Measurements from ENCODE around the gene KLHL3. TPM values are rescaled to one million over a fixed set of nuclear protein-coding genes. Genes with fewer than 3 reads are reported as not detected.
A peak's percentile ranks its signal among the peaks of the same experiment; 100 is the strongest.

Gene KLHL3
- polyA plus RNA-seq, 1 of the 3 experiments (the other 2 are of a cell fraction) = 3.8 TPM

DNA sequence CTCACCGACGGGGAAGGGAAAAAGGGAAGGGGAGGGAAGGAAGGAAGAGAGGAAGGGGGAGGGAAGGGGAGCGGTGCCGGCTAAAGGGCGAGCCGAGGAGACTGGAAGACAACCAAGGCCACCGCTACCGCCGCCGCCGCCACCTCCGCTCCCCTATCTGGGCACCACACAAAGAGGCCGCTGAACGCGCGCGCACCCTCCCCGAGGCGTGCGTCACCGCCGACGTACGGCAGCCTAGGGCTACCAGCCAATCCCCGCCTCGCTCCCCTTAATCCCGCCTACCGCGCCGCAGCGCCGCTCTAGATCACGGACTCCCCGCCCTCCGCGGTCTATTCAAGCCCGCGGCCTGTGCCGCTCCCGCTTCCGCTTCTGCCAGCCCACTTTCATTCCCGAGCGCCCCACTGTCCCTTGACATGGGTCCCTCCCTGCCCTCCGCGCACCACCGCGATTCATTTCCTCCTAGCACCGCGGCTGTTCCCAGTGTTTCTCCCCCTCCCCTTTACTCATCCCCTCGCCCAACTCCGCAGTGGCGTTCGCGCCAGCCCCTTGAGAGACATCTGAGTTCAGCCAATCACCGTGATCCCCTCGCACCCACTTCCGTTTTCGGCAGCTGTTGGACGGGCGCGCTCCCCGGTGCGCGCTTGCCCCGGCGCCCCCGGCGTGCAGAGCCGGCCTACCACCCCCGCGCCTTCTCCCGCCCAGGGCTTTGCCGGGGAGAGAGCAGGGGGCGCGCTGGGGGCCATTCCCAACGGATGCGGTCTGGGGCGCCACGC lies 18.5 kb upstream of the KLHL3 start, which contains the start of gene HNRNPA0 (continued):
- TF ChIP-seq REST (IDR thresholded peaks at IDR 0.05; ENCODE audit: low read depth, low read length) (peak; percentile 74), FOXM1 (IDR thresholded peaks at IDR 0.05; ENCODE audit: low read depth) (no peak), CTCF (IDR thresholded peaks at IDR 0.05) (no peak), NFIC (IDR thresholded peaks at IDR 0.05; ENCODE audit: borderline replicate concordance) (peak; percentile 17)
- TF ChIP-seq, protein P1, sequence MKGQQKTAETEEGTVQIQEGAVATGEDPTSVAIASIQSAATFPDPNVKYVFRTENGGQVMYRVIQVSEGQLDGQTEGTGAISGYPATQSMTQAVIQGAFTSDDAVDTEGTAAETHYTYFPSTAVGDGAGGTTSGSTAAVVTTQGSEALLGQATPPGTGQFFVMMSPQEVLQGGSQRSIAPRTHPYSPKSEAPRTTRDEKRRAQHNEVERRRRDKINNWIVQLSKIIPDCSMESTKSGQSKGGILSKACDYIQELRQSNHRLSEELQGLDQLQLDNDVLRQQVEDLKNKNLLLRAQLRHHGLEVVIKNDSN (IDR thresholded peaks at IDR 0.05; ENCODE audit: borderline replicate concordance, low read depth) = no peak

DNA sequence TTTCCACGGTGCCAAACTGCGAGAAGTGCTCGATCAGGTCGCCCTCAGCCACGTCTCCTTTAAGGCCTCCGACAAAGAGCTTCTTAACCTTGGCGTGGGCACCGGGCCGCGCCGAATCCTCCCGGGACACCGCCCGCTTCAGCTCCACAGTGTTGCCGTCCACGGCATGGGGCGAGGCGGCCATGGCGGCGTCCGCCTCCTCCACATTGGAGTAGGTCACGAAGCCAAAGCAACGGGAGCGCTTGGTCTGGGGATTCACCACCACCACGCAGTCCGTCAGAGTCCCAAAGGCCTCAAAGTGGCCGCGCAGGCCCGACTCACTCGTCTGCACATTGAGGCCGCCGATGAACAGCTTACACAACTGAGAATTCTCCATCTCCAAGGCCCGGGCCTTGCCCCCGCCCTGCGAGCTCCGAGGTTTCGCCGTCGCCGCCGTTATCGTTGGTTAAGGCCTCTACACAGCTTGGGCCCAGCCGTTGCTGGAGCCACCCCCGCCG lies 17.9 kb upstream of the KLHL3 start:
- H3K4me1 ChIP-seq (ENCODE audit: control insufficient read depth in 1 of 2, insufficient read depth in 2 of 2, low read depth in 1 of 2, low read length in 1 of 2) = peaks cover 0 to 6% of the 10 kb centered on the region in 2 experiments; a peak in 2 of 4 replicates
- H3K9me2 ChIP-seq = no peaks in the 10 kb centered on the region
- ChIA-PET POLR2A (interaction anchor here (0.7 to 1.8 kb wide), 6 partner anchors 11 to 156 kb away, joined by 4 to 7 read pairs (median 4); partner anchors contain the start of gene PKD2L2), CTCF (interaction anchor here (0.7 to 2.0 kb wide), 9 partner anchors 12 to 380 kb away, joined by 3 to 10 read pairs (median 5); no protein-coding TSS in a partner anchor)
- H4K20me1 ChIP-seq (ENCODE audit: insufficient read depth) = peaks cover 49% of the 10 kb centered on the region
- no peaks in the 10 kb centered on the region for H3K27me3 ChIP-seq (ENCODE audit: insufficient read depth)
- H3F3A ChIP-seq (replicated peaks; ENCODE audit: insufficient read depth) = peaks cover 8% of the 10 kb centered on the region
- WGBS (ENCODE audit: low lambda C conversion rate) = 0% methylated on average over 25 of the region's 45 CpGs
- no peaks in the 10 kb centered on the region for H3K9me3 ChIP-seq
- peak overlapping the region; percentile 97 for H3K27ac ChIP-seq (ENCODE audit: low read depth in 2 of 2, low read length in 1 of 2)
- H3K9ac ChIP-seq = peak overlapping the region; percentile 99
- H3K4me2 ChIP-seq = peak overlapping the region; percentile 96
- peaks cover 54% of the 10 kb centered on the region for H3K79me2 ChIP-seq (ENCODE audit: insufficient read depth)
- no peak overlapping the region for H2AFZ ChIP-seq (ENCODE audit: low read depth)
- peaks cover 28 to 32% of the 10 kb centered on the region in 2 experiments for H3K36me3 ChIP-seq (replicated peaks in 1 of 2; ENCODE audit: control insufficient read depth in 1 of 2, insufficient read depth in 2 of 2, low read length in 1 of 2)
- peak overlapping the region; percentile 93 to 94 for H3K4me3 ChIP-seq (ENCODE audit: low read depth in 2 of 2, low read length in 1 of 2)
- TF ChIP-seq CHD2 (IDR thresholded peaks at IDR 0.05; ENCODE audit: low read length, partially characterized antibody) = no peak
- no peak for TF ChIP-seq EP300 (IDR thresholded peaks at IDR 0.05; ENCODE audit: borderline replicate concordance in 1 of 2, low read depth in 1 of 2, low read length in 1 of 2)
- TF ChIP-seq JUND (IDR thresholded peaks at IDR 0.05) = no peak
- TF ChIP-seq ZBTB33 (IDR thresholded peaks at IDR 0.05; ENCODE audit: borderline replicate concordance, low read depth) = no peak
- no peak for TF ChIP-seq ELF1 (IDR thresholded peaks at IDR 0.05)
- no peak for TF ChIP-seq MEF2A (IDR thresholded peaks at IDR 0.05; ENCODE audit: borderline replicate concordance, low read depth)
- TF ChIP-seq NFIC (IDR thresholded peaks at IDR 0.05; ENCODE audit: borderline replicate concordance) = no peak
- no peak for TF ChIP-seq RCOR1 (IDR thresholded peaks at IDR 0.05; ENCODE audit: low read length)
- TF ChIP-seq RAD21 (IDR thresholded peaks at IDR 0.05; ENCODE audit: low read length) = no peak
- TF ChIP-seq REST (IDR thresholded peaks at IDR 0.05; ENCODE audit: low read depth, low read length) = no peak
- TF ChIP-seq RFX5 (IDR thresholded peaks at IDR 0.05; ENCODE audit: low read length) = no peak
- no peak for TF ChIP-seq RXRA (IDR thresholded peaks at IDR 0.05; ENCODE audit: borderline replicate concordance, low read depth)
- no peak for TF ChIP-seq POLR2AphosphoS5 (IDR thresholded peaks at IDR 0.05; ENCODE audit: low read depth, low read length)
- TF ChIP-seq FOXM1 (IDR thresholded peaks at IDR 0.05; ENCODE audit: low read depth) = no peak
- DNase-seq = no peak
